Measurements from ENCODE around the gene MUC3A.

DNA sequence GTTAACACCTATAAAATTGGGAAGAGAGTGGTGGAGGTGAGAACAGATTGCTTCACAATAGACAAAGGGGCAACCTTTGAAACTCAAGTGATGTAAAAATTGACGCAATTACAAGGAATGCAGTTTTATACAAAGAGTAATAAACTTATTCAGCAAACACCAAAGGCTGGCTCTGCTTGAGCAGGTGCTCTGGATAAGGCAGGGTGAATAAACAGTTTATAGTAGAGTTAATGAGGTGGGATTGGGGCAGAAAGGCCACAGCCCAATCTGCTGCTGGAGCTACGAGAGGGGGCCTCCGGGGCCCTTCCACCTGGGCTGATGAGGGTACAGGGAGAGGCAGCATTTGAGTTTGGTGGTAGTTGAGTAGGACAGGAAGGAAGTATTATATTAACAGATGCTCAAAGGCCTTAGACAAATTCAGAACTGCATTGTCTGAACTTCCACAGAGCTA is 26.1 kb downstream of the MUC3A start:
- TF ChIP-seq, protein P1, sequence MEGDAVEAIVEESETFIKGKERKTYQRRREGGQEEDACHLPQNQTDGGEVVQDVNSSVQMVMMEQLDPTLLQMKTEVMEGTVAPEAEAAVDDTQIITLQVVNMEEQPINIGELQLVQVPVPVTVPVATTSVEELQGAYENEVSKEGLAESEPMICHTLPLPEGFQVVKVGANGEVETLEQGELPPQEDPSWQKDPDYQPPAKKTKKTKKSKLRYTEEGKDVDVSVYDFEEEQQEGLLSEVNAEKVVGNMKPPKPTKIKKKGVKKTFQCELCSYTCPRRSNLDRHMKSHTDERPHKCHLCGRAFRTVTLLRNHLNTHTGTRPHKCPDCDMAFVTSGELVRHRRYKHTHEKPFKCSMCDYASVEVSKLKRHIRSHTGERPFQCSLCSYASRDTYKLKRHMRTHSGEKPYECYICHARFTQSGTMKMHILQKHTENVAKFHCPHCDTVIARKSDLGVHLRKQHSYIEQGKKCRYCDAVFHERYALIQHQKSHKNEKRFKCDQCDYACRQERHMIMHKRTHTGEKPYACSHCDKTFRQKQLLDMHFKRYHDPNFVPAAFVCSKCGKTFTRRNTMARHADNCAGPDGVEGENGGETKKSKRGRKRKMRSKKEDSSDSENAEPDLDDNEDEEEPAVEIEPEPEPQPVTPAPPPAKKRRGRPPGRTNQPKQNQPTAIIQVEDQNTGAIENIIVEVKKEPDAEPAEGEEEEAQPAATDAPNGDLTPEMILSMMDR (IDR thresholded peaks at IDR 0.05) = no peak
- no peak for TF ChIP-seq SMC3 (IDR thresholded peaks at IDR 0.05; ENCODE audit: low read depth, low read length)
- no peak for TF ChIP-seq TAF1 (IDR thresholded peaks at IDR 0.05; ENCODE audit: borderline replicate concordance, low read depth, low read length)
- no peak for TF ChIP-seq RFX5 (IDR thresholded peaks at IDR 0.05; ENCODE audit: low read length)
- TF ChIP-seq EP300 (IDR thresholded peaks at IDR 0.05; ENCODE audit: borderline replicate concordance in 1 of 2, low read depth in 1 of 2, low read length in 1 of 2) = no peak
- no peak for TF ChIP-seq GABPA (IDR thresholded peaks at IDR 0.05; ENCODE audit: low read depth)
- no peak for TF ChIP-seq SIN3A (IDR thresholded peaks at IDR 0.05; ENCODE audit: borderline replicate concordance, low read depth, low read length)
- TF ChIP-seq RXRA (IDR thresholded peaks at IDR 0.05; ENCODE audit: borderline replicate concordance, low read depth) = no peak
- TF ChIP-seq, protein P2, sequence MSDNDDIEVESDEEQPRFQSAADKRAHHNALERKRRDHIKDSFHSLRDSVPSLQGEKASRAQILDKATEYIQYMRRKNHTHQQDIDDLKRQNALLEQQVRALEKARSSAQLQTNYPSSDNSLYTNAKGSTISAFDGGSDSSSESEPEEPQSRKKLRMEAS (IDR thresholded peaks at IDR 0.05; ENCODE audit: low read depth) = no peak
- no peak for TF ChIP-seq GATA2 (CRISPR knock-in tag; IDR thresholded peaks at IDR 0.05)
- TF ChIP-seq RAD21 (IDR thresholded peaks at IDR 0.05; ENCODE audit: low read length) = no peak
- no peak for TF ChIP-seq POLR2AphosphoS5 (IDR thresholded peaks at IDR 0.05; ENCODE audit: low read depth, low read length)
- TF ChIP-seq ELF1 (IDR thresholded peaks at IDR 0.05) = no peak
- TF ChIP-seq, protein P3, sequence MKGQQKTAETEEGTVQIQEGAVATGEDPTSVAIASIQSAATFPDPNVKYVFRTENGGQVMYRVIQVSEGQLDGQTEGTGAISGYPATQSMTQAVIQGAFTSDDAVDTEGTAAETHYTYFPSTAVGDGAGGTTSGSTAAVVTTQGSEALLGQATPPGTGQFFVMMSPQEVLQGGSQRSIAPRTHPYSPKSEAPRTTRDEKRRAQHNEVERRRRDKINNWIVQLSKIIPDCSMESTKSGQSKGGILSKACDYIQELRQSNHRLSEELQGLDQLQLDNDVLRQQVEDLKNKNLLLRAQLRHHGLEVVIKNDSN (IDR thresholded peaks at IDR 0.05; ENCODE audit: borderline replicate concordance, low read depth) = no peak
